Sigmoid colon (tissue), 4 donors: ENCODE results near the gene XPNPEP1.

Experiments used
- CTCF ChIP-seq, 4 experiments: fragments of 450-650 bp in 3 of 4; fragments of 200-600 bp in 1 of 4; IDR thresholded peaks; one replicate each; pipeline ENCODE4 v1.5.1; 2016 to 2019; ENCODE audit warnings: antibody characterized with exemption in 4 of 4, mild to moderate bottlenecking in 3 of 4, moderate library complexity in 2 of 4
- POLR2A ChIP-seq, 2 donors: fragments of 450-650 bp; IDR thresholded peaks; one replicate each; pipeline ENCODE4 v1.6.1; 2016; ENCODE audit warnings: antibody characterized with exemption in 2 of 2, mild to moderate bottlenecking in 2 of 2, moderate library complexity in 2 of 2
- POLR2AphosphoS5 ChIP-seq, 4 donors: sonication (generic); formaldehyde crosslinking; IDR thresholded peaks; one replicate each; pipeline ENCODE4 v1.6.1; 2017; ENCODE audit warnings: antibody characterized with exemption in 4 of 4

GRCh38 chr10:109922358-109922975, 844 bp downstream of the XPNPEP1 start:
- TF ChIP-seq POLR2A (IDR thresholded peaks at IDR 0.05) (no peak), CTCF (IDR thresholded peaks at IDR 0.05) (no peak), POLR2AphosphoS5 (IDR thresholded peaks at IDR 0.05) (no peak)
